ENCODE measurements around the gene RAP1GAP. TPM values are rescaled to one million over a fixed set of nuclear protein-coding genes. Genes with fewer than 3 reads are reported as not detected.

Gene RAP1GAP
- total RNA-seq, 4 donors from 2014 or later = 14.1 to 37.4 (median 28.8) TPM

DNA sequence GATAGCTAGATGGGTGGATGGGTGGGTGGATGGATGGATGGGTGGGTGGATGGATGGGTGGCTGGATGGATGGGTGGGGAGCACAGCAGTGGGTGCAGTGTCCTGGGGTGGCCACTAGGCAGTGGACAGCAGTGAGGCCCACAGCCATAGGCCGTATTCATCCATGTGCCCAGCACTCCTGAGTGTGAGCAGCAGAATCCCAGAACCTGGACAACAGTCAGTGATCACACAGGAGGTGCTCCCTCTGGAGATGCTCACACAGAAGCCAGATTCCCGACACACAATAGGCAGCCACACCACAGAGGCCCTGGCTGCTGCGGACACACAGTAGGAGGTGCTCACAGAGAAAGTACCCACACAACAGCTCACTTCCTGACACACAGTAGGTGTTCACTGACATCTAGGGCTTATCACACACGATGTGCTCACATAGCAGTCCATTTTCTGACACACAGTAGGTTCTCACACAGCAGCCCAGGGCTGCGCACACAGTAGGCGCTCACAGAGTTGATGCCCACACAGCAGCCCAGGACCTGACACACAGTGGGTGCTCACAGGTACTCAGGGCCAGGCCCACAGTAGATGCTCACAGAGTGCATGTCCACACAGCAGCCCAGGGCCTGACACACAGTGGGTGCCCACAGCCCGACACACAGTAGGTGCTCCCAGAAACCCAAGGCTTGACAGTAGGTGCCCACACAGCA, 64.0 kb downstream of the RAP1GAP start:
- Histone ChIP-seq H3K36me3 (no peaks in the 10 kb centered on the region), H3K27ac (no peak overlapping the region), H3K4me1 (peaks cover 0 to 4% (median 2%) of the 10 kb centered on the region in 4 donors), H3K9me3 (no peaks in the 10 kb centered on the region), H3K27me3 (no peaks in the 10 kb centered on the region), H3K4me3 (no peak overlapping the region)
- in situ Hi-C loops (cut with MboI; ENCODE audit: low pct_ligation_motif_present in 1 of 4, low pct_unique_long_range_greater_than_20kb in 1 of 4, low sequenced_read_pairs in 3 of 4) (no loop called here), intact Hi-C loops (cut with DNase I; ENCODE audit: low total_unique reads) (no loop called here)
- WGBS, 2 donors (ENCODE audit: low coverage in 1 of 2) = 90% methylated on average over 7 of the region's 7 CpGs; no CpG with 5 or more reads in 1 of the 2 donors
- no peak for TF ChIP-seq EP300 (IDR thresholded peaks at IDR 0.05; ENCODE audit: low read depth)
- TF ChIP-seq, protein P1, sequence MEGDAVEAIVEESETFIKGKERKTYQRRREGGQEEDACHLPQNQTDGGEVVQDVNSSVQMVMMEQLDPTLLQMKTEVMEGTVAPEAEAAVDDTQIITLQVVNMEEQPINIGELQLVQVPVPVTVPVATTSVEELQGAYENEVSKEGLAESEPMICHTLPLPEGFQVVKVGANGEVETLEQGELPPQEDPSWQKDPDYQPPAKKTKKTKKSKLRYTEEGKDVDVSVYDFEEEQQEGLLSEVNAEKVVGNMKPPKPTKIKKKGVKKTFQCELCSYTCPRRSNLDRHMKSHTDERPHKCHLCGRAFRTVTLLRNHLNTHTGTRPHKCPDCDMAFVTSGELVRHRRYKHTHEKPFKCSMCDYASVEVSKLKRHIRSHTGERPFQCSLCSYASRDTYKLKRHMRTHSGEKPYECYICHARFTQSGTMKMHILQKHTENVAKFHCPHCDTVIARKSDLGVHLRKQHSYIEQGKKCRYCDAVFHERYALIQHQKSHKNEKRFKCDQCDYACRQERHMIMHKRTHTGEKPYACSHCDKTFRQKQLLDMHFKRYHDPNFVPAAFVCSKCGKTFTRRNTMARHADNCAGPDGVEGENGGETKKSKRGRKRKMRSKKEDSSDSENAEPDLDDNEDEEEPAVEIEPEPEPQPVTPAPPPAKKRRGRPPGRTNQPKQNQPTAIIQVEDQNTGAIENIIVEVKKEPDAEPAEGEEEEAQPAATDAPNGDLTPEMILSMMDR (IDR thresholded peaks at IDR 0.05) = no peak
- TF ChIP-seq POLR2A (IDR thresholded peaks at IDR 0.05) = no peak
- no peak for TF ChIP-seq POLR2AphosphoS5 (IDR thresholded peaks at IDR 0.05)
- DNase-seq = no peak

DNA sequence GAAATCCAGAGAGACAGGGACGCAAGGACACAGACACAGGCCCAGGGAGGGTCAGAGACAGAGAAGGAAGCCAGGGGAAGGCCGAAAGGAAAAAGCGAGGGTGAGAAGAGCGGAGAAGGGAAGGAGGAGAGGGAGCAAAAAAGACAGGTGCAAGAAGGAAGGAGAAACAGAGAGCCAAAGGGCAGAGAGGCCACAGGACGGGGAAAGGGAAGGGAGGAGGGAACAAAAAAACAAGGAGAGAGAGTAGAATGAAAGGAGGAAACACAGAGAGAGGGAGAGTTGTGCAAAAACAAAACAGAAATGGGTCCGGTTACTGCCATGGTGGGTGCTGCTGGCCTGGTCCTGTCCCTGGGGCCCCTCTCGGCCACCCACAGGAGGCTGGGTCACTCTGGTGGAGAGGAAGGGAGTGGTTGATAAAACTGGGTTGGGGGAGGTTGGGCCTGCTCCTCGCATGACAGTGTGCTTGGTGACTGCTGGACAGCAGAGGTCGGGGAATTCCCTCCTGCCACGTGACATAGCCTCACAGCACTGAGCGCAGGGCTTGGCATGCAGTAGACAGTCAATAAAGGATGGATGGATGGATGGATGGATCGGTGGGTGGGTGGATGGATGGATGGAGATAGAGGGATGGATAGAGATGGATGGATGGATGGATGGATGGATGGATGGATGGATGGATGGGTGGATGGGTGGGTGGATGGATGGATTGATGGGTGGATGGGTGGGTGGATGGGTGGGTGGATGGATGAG, 64.8 kb downstream of the RAP1GAP start:
- Histone ChIP-seq H3K27me3 (no peaks in the 10 kb centered on the region), H3K4me3 (no peak overlapping the region), H3K4me1 (peaks cover 0 to 4% (median 2%) of the 10 kb centered on the region in 4 donors), H3K9me3 (no peaks in the 10 kb centered on the region), H3K36me3 (no peaks in the 10 kb centered on the region), H3K27ac (no peak overlapping the region)
- in situ Hi-C loops (cut with MboI; ENCODE audit: low pct_ligation_motif_present in 1 of 4, low pct_unique_long_range_greater_than_20kb in 1 of 4, low sequenced_read_pairs in 3 of 4) = no loop called here
- WGBS, 2 donors (ENCODE audit: low coverage in 1 of 2) = 86 to 94% methylated on average over 6 to 12 of the region's 12 CpGs
- DNase-seq = no peak
- intact Hi-C loops (cut with DNase I; ENCODE audit: low total_unique reads) = no loop called here
- no peak for TF ChIP-seq POLR2AphosphoS5 (IDR thresholded peaks at IDR 0.05)
- TF ChIP-seq POLR2A (IDR thresholded peaks at IDR 0.05) = no peak
- TF ChIP-seq, protein P1 (IDR thresholded peaks at IDR 0.05) = no peak
- TF ChIP-seq EP300 (IDR thresholded peaks at IDR 0.05; ENCODE audit: low read depth) = no peak

DNA sequence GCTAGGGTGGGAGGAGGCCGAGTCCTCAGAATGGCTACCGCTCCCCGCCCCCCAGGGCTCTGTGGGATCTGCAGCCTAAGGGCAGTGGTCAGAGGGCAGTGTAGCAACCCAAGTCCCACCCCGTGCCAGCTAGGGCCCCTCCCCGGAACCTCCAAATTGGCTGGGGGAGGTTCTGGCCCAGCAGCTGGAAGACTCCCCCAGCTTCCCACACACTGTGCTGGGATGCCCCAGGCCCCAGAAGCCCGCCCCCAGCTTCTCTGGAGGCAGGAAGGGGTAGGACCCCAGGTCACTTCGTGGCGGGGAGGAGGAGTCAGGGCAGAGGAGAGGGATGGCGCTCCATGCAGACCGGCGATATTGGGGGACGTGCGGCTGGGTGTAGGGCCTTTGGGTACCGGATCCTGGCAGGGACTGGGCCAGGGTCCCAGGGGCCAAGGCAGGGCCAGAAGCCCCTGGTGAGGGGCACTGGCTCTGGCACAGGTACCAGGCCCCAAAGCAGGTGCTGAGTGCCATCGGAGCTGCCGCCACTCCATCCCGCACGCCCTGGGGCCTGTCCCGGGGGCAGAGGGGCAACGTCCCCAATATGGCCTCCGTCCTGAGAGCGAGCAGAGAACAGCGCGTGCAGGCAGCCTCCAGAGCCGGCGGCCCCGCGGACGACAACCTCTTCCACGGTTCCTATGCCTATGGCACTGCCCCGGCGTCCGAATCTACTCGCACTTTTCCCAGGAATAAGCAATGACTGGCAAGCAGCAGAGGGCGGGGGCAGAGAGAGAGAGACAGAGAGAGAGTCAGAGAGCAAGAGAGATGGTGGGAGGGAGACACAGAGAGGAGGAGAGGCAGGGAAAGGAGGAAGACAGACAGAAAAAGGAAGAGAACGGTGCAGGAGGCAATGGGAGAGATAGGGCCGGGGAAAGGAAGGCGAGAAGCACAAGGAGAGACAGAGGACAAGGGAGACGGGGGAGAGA, 65.7 kb downstream of the RAP1GAP start:
- intact Hi-C loops (cut with DNase I; ENCODE audit: low total_unique reads) (no loop called here), in situ Hi-C loops (cut with MboI; ENCODE audit: low pct_ligation_motif_present in 1 of 4, low pct_unique_long_range_greater_than_20kb in 1 of 4, low sequenced_read_pairs in 3 of 4) (no loop called here)
- Histone ChIP-seq H3K27ac (no peak overlapping the region), H3K36me3 (no peaks in the 10 kb centered on the region), H3K4me1 (peaks cover 0 to 4% (median 2%) of the 10 kb centered on the region in 4 donors), H3K27me3 (no peaks in the 10 kb centered on the region), H3K4me3 (no peak overlapping the region), H3K9me3 (no peaks in the 10 kb centered on the region)
- WGBS, 2 donors (ENCODE audit: low coverage in 1 of 2) = 74 to 87% methylated on average over 5 to 36 of the region's 39 CpGs
- no peak for DNase-seq
- TF ChIP-seq POLR2A (IDR thresholded peaks at IDR 0.05) = no peak
- no peak for TF ChIP-seq POLR2AphosphoS5 (IDR thresholded peaks at IDR 0.05)
- no peak for TF ChIP-seq EP300 (IDR thresholded peaks at IDR 0.05; ENCODE audit: low read depth)
- TF ChIP-seq, protein P1 (IDR thresholded peaks at IDR 0.05) = no peak

Data from transverse colon (tissue), 4 donors.